Suprapubic skin (tissue), 4 donors: Measurements from ENCODE around the gene SCUBE2.

Experiments used
- CTCF ChIP-seq, 2 donors: fragments of 200-600 bp in 1 of 2; fragments of 450-650 bp in 1 of 2; sonication (generic) in 1 of 2; IDR thresholded peaks; one replicate each; pipeline ENCODE4 v1.5.1; 2016 to 2019; ENCODE audit warnings: antibody characterized with exemption in 2 of 2, mild to moderate bottlenecking in 1 of 2, moderate library complexity in 1 of 2
- EP300 ChIP-seq: sonication (generic); formaldehyde crosslinking; IDR thresholded peaks from one replicate; pipeline ENCODE4 v1.6.1; 2017; ENCODE audit warnings: antibody characterized with exemption
- POLR2A ChIP-seq, 2 donors: fragments of 450-650 bp; IDR thresholded peaks; one replicate each; pipeline ENCODE4 v1.6.1; 2017; ENCODE audit warnings: antibody characterized with exemption in 2 of 2, mild to moderate bottlenecking in 2 of 2, moderate library complexity in 2 of 2
- POLR2AphosphoS5 ChIP-seq, 3 donors: sonication (generic); formaldehyde crosslinking; IDR thresholded peaks; one replicate each; pipeline ENCODE4 v1.6.1; 2017; ENCODE audit warnings: antibody characterized with exemption in 3 of 3

- no peak for TF ChIP-seq CTCF (IDR thresholded peaks at IDR 0.05)
- no peak for TF ChIP-seq EP300
- TF ChIP-seq POLR2A (IDR thresholded peaks at IDR 0.05) = no peak
- TF ChIP-seq POLR2AphosphoS5 (IDR thresholded peaks at IDR 0.05) = no peak
These were observed 1.7 kb upstream of the SCUBE2 start for GRCh38 chr11:9092853-9093778.
